Trophoblast cell (in vitro differentiated cells and primary cell): Measurements from ENCODE around the gene CARD14.

Source experiments
- DNase-seq, 2 donors: peaks; one replicate each; pipeline ENCODE4 v3.0.0-alpha.2; 2016
- H2AFZ ChIP-seq: 2 replicates; pipeline ENCODE4 v1.6.1; 2013; ENCODE audit warnings: low read length, moderate library complexity, mild to moderate bottlenecking; ENCODE audit not compliant: insufficient read depth, poor library complexity
- H2AK5ac ChIP-seq: 2 replicates; pipeline ENCODE4 v1.6.1; 2013; ENCODE audit warnings: mild to moderate bottlenecking, low read length
- H2BK120ac ChIP-seq: 2 replicates; pipeline ENCODE4 v1.6.1; 2013; ENCODE audit warnings: low read length, mild to moderate bottlenecking, moderate library complexity; ENCODE audit not compliant: insufficient read depth, poor library complexity
- H2BK12ac ChIP-seq: 2 replicates; pipeline ENCODE4 v1.6.1; 2013; ENCODE audit warnings: mild to moderate bottlenecking, low read length, moderate library complexity
- H2BK5ac ChIP-seq: 2 replicates; pipeline ENCODE4 v1.6.1; 2013; ENCODE audit warnings: low read length, low read depth, moderate library complexity, mild to moderate bottlenecking; ENCODE audit not compliant: poor library complexity
- H3K14ac ChIP-seq: 2 replicates; pipeline ENCODE4 v1.6.1; 2013; ENCODE audit warnings: mild to moderate bottlenecking, low read length
- H3K18ac ChIP-seq: 2 replicates; pipeline ENCODE4 v1.6.1; 2013; ENCODE audit warnings: mild to moderate bottlenecking, low read length
- H3K23ac ChIP-seq: 2 replicates; pipeline ENCODE4 v1.6.1; 2013; ENCODE audit warnings: low read length
- H3K27ac ChIP-seq: 2 replicates; pipeline ENCODE4 v1.5.1; 2013; ENCODE audit warnings: low read depth, mild to moderate bottlenecking, inconsistent platforms, low read length, moderate library complexity
- H3K27me3 ChIP-seq: 2 replicates; pipeline ENCODE4 v1.6.1; 2013; ENCODE audit warnings: inconsistent platforms, mild to moderate bottlenecking, low read length, moderate library complexity; ENCODE audit not compliant: insufficient read depth
- H3K36me3 ChIP-seq, 2 experiments: 1 replicate in 1 of 2; 2 replicates in 1 of 2; pipeline ENCODE4 v1.6.1; 2013; ENCODE audit warnings: low read length in 2 of 2, mild to moderate bottlenecking in 2 of 2, moderate library complexity in 1 of 2; ENCODE audit not compliant: insufficient read depth in 2 of 2, control insufficient read depth in 1 of 2
- H3K4ac ChIP-seq: 2 replicates; pipeline ENCODE4 v1.6.1; 2013; ENCODE audit warnings: low read depth, mild to moderate bottlenecking, low read length, moderate library complexity
- H3K4me1 ChIP-seq, 2 experiments: 1 replicate in 1 of 2; 2 replicates in 1 of 2; pipeline ENCODE4 v1.6.1; 2013; ENCODE audit warnings: low read length in 2 of 2, mild to moderate bottlenecking in 2 of 2, moderate library complexity in 1 of 2; ENCODE audit not compliant: insufficient read depth in 2 of 2, control insufficient read depth in 1 of 2
- H3K4me2 ChIP-seq: 2 replicates; pipeline ENCODE4 v1.6.1; 2013; ENCODE audit warnings: inconsistent platforms, mild to moderate bottlenecking, low read length, moderate library complexity
- H3K4me3 ChIP-seq: 2 replicates; pipeline ENCODE4 v1.5.1; 2013; ENCODE audit warnings: mild to moderate bottlenecking, low read depth, low read length, inconsistent platforms
- H3K79me1 ChIP-seq: one replicate; pipeline ENCODE4 v1.6.1; 2013; ENCODE audit warnings: low read length
- H3K79me2 ChIP-seq: 2 replicates; pipeline ENCODE4 v1.6.1; 2013; ENCODE audit warnings: low read length, mild to moderate bottlenecking; ENCODE audit not compliant: control insufficient read depth, insufficient read depth, poor library complexity
- H3K9ac ChIP-seq: 2 replicates; pipeline ENCODE4 v1.6.1; 2013; ENCODE audit warnings: mild to moderate bottlenecking, low read length
- H3K9me3 ChIP-seq: 2 replicates; pipeline ENCODE4 v1.6.1; 2013; ENCODE audit warnings: low read depth, mild to moderate bottlenecking, control low read depth, inconsistent platforms, low read length; ENCODE audit not compliant: insufficient read depth
- H4K12ac ChIP-seq: 2 replicates; pipeline ENCODE4 v1.6.1; 2013; ENCODE audit warnings: low read depth, mild to moderate bottlenecking, low read length, moderate library complexity
- H4K8ac ChIP-seq: 2 replicates; pipeline ENCODE4 v1.6.1; 2013; ENCODE audit warnings: low read depth, mild to moderate bottlenecking, low read length, moderate library complexity
- H4K91ac ChIP-seq: one replicate; pipeline ENCODE4 v1.6.1; 2013; ENCODE audit warnings: low read depth, mild to moderate bottlenecking, low read length, moderate library complexity
- WGBS: extraction: QIAGEN DNeasy Blood & Tissue Kit; methylation state at CpG from one replicate; pipeline ENCODE4 v1.1.7; 2013; ENCODE audit warnings: missing lambda C conversion rate; ENCODE audit not compliant: insufficient read length, insufficient coverage; ENCODE audit errors: extremely low coverage; 5-methylcytosine and 5-hydroxymethylcytosine counted together

Gene CARD14

GRCh38 chr17:80227156-80227555 lies 57.3 kb downstream of the CARD14 start:
- WGBS = no CpG with 5 or more reads among the region's 4 CpGs
- no peaks in the 10 kb centered on the region for H3K79me2 ChIP-seq
- H4K91ac ChIP-seq = no peak overlapping the region
- no peaks in the 10 kb centered on the region for H3K79me1 ChIP-seq
- H2BK12ac ChIP-seq = no peak overlapping the region
- no peak overlapping the region for H2AFZ ChIP-seq
- H3K4me3 ChIP-seq = no peak overlapping the region
- H3K4ac ChIP-seq = no peak overlapping the region
- H3K27ac ChIP-seq = no peak overlapping the region
- no peak for DNase-seq
- H3K23ac ChIP-seq = no peak overlapping the region
- no peak overlapping the region for H3K9ac ChIP-seq
- no peak overlapping the region for H3K18ac ChIP-seq
- peaks cover 24 to 30% of the 10 kb centered on the region in 2 experiments for H3K36me3 ChIP-seq
- H4K12ac ChIP-seq = no peak overlapping the region
- H3K4me2 ChIP-seq = no peak overlapping the region
- no peak overlapping the region for H2BK5ac ChIP-seq
- H3K27me3 ChIP-seq = no peaks in the 10 kb centered on the region
- H2BK120ac ChIP-seq = no peak overlapping the region
- H3K14ac ChIP-seq = no peak overlapping the region
- no peak overlapping the region for H2AK5ac ChIP-seq
- H3K9me3 ChIP-seq = peaks cover 3% of the 10 kb centered on the region
- peaks cover 5 to 8% of the 10 kb centered on the region in 2 experiments for H3K4me1 ChIP-seq
- H4K8ac ChIP-seq = no peak overlapping the region

DNA sequence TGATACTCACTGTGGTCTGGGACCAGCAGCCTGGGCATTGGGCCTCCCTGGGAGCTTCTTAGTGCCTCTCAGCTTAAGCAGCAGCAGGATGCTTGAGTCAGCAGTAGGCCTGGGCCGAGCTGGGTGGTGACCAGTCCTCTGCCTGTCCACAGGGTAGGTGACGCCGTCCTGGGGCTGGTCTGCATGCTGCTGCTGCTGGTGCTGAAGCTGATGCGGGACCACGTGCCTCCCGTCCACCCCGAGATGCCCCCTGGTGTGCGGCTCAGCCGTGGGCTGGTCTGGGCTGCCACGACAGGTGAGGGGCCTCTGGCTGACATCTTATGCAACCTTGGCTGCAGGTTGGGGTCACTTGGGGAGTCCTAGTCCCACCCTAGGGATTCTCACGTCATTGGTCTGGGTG lies 57.8 kb downstream of the CARD14 start:
- no peak overlapping the region for H3K14ac ChIP-seq
- H2AFZ ChIP-seq = no peak overlapping the region
- no peaks in the 10 kb centered on the region for H3K79me1 ChIP-seq
- H3K9me3 ChIP-seq = peaks cover 5% of the 10 kb centered on the region
- no peak overlapping the region for H4K12ac ChIP-seq
- H3K27ac ChIP-seq = no peak overlapping the region
- WGBS = no CpG with 5 or more reads among the region's 11 CpGs
- H3K4me2 ChIP-seq = no peak overlapping the region
- H3K36me3 ChIP-seq = peaks cover 24 to 28% of the 10 kb centered on the region in 2 experiments
- no peak overlapping the region for H3K23ac ChIP-seq
- H3K9ac ChIP-seq = no peak overlapping the region
- DNase-seq = no peak
- no peak overlapping the region for H3K4me3 ChIP-seq
- H2BK12ac ChIP-seq = no peak overlapping the region
- no peak overlapping the region for H2BK5ac ChIP-seq
- H3K4me1 ChIP-seq = peaks cover 5 to 8% of the 10 kb centered on the region in 2 experiments
- no peaks in the 10 kb centered on the region for H3K79me2 ChIP-seq
- H2BK120ac ChIP-seq = no peak overlapping the region
- no peak overlapping the region for H4K91ac ChIP-seq
- H4K8ac ChIP-seq = no peak overlapping the region
- H3K18ac ChIP-seq = no peak overlapping the region
- H3K4ac ChIP-seq = no peak overlapping the region
- no peak overlapping the region for H2AK5ac ChIP-seq
- H3K27me3 ChIP-seq = no peaks in the 10 kb centered on the region

DNA sequence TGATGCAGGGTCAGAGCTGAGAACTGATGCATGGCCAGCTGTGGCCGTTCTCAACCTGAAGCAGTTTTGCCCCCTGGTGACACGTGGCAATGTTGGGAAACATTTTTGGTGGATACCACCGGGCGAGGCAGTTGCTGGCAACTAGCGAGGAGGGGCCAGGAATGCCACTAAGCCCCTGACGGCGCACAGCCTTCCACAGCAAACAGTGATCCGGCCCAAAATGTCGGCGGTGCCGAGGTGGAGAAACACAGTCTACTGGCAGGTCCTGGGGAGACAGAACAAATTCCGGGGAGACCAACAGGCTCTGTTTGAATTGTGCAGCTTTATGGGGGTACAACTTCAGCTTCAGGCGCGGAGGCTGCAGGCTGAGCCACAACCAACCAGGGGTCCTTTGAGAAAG lies 58.6 kb downstream of the CARD14 start:
- Histone ChIP-seq H3K4me1 (peaks cover 5 to 8% of the 10 kb centered on the region in 2 experiments), H2BK5ac (no peak overlapping the region), H2AK5ac (no peak overlapping the region), H3K9me3 (peaks cover 5% of the 10 kb centered on the region), H3K79me2 (no peaks in the 10 kb centered on the region), H3K27me3 (no peaks in the 10 kb centered on the region), H4K8ac (no peak overlapping the region), H3K27ac (no peak overlapping the region), H2AFZ (no peak overlapping the region), H3K14ac (no peak overlapping the region), H3K23ac (no peak overlapping the region), H4K12ac (no peak overlapping the region), H4K91ac (no peak overlapping the region), H3K4ac (no peak overlapping the region), H3K4me3 (no peak overlapping the region), H2BK120ac (no peak overlapping the region), H3K79me1 (no peaks in the 10 kb centered on the region), H2BK12ac (no peak overlapping the region), H3K4me2 (no peak overlapping the region), H3K18ac (no peak overlapping the region), H3K9ac (no peak overlapping the region), H3K36me3 (peaks cover 22 to 25% of the 10 kb centered on the region in 2 experiments)
- WGBS = no CpG with 5 or more reads among the region's 14 CpGs
- DNase-seq = no peak

DNA sequence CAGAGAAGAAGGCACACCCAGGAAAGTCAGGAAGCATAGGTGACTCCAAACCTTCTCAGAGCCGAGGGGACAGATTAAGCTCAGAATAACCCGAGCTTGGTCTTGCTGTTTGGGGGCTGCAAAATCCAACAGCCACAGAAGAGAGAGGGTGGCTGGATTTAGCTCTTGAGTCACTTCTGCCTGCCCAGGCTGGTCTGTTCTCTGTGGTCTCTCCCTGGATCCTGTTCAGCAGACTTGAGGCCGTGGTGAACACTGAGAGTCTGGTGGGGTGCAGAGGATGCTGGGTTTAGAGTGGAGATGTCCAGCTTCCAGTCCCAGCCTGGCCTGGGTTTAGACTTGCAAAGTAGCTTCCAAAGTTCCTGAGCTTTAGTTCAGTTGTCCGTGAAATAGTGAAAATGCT lies 59.2 kb downstream of the CARD14 start:
- H2BK120ac ChIP-seq = no peak overlapping the region
- peaks cover 21 to 22% of the 10 kb centered on the region in 2 experiments for H3K36me3 ChIP-seq
- H2AFZ ChIP-seq = no peak overlapping the region
- no peaks in the 10 kb centered on the region for H3K27me3 ChIP-seq
- H3K4me2 ChIP-seq = no peak overlapping the region
- no peak overlapping the region for H2AK5ac ChIP-seq
- DNase-seq = no peak
- no peak overlapping the region for H2BK5ac ChIP-seq
- no peak overlapping the region for H3K9ac ChIP-seq
- no peak overlapping the region for H3K23ac ChIP-seq
- no peaks in the 10 kb centered on the region for H3K79me2 ChIP-seq
- H3K14ac ChIP-seq = no peak overlapping the region
- no peak overlapping the region for H3K18ac ChIP-seq
- no CpG with 5 or more reads among the region's 4 CpGs for WGBS
- no peak overlapping the region for H3K4ac ChIP-seq
- no peak overlapping the region for H3K27ac ChIP-seq
- H4K91ac ChIP-seq = no peak overlapping the region
- H3K9me3 ChIP-seq = peaks cover 5% of the 10 kb centered on the region
- H2BK12ac ChIP-seq = no peak overlapping the region
- H3K4me1 ChIP-seq = peaks cover 5 to 6% of the 10 kb centered on the region in 2 experiments
- H4K8ac ChIP-seq = no peak overlapping the region
- H3K79me1 ChIP-seq = no peaks in the 10 kb centered on the region
- no peak overlapping the region for H3K4me3 ChIP-seq
- H4K12ac ChIP-seq = no peak overlapping the region
